AG04450 (cell line): Measurements from ENCODE around the gene AOC1. TPM values are rescaled to one million over a fixed set of nuclear protein-coding genes. Genes with fewer than 3 reads are reported as not detected.

Experiments used
- CTCF ChIA-PET: fragments of 300-600, 350-600 bp; formaldehyde crosslinking; extraction: SDS; loops from one replicate; lab custom pipeline; 2022; ENCODE audit warnings: antibody characterized with exemption, inconsistent platforms; lab: Charles Lee
- POLR2A ChIA-PET: fragments of 350-600 bp; formaldehyde crosslinking; extraction: SDS; loops from one replicate; lab custom pipeline; 2021; ENCODE audit warnings: antibody characterized with exemption, inconsistent platforms; lab: Yijun Ruan, JAX
- DNase-seq: peaks from one replicate; pipeline ENCODE4 v3.0.0-alpha.2; 2011; ENCODE audit warnings: low read depth, low spot score
- H3K27ac ChIP-seq: one replicate; pipeline ENCODE4 v1.5.1; 2012; ENCODE audit warnings: low read depth, low read length, control low read depth
- H3K27me3 ChIP-seq: one replicate; pipeline ENCODE4 v1.6.0; 2012; ENCODE audit warnings: low read length; ENCODE audit not compliant: control insufficient read depth, insufficient read depth
- H3K4me3 ChIP-seq: 2 replicates; pipeline ENCODE4 v1.5.1; 2011; ENCODE audit warnings: mild to moderate bottlenecking, low read depth, low read length, control low read depth
- H3K9me3 ChIP-seq: 2 replicates; pipeline ENCODE4 v1.5.1; 2012; ENCODE audit warnings: low read length; ENCODE audit not compliant: control insufficient read depth, insufficient read depth
- CTCF ChIP-seq: IDR thresholded peaks from 2 replicates; pipeline ENCODE4 v1.5.1; 2011; ENCODE audit warnings: low read depth, low read length, control low read depth, inconsistent platforms
- polyA plus RNA-seq: library from polyadenylated mRNA; depleted of rRNA; stranded (reverse); fragments of >200 nt; gene quantifications from 2 replicates; pipeline ENCODE4 v1.2.3, GENCODE V29; 2011

The AOC1 gene
- polyA plus RNA-seq, 1 experiment = not detected

- Histone ChIP-seq H3K27me3 (peaks cover 3% of the 10 kb centered on the region), H3K9me3 (peaks cover 2% of the 10 kb centered on the region; the same call in 1 of the 2 replicates), H3K4me3 (no peak overlapping the region), H3K27ac (no peak overlapping the region)
- POLR2A ChIA-PET = no interaction called here
- CTCF ChIA-PET = interaction anchor here (0.8 kb wide), 1 partner anchor 44 kb away, joined by 3 read pairs; no protein-coding TSS in a partner anchor
- no peak for TF ChIP-seq CTCF
- no peak for DNase-seq
Measured at GRCh38 chr7:150854066-150855000, 2.0 kb downstream of the AOC1 start.

- TF ChIP-seq CTCF = no peak
- POLR2A ChIA-PET = no interaction called here
- CTCF ChIA-PET = interaction anchor here (0.8 kb wide), 1 partner anchor 43 kb away, joined by 3 read pairs; no protein-coding TSS in a partner anchor
Measured at GRCh38 chr7:150855046-150855445, 2.7 kb downstream of the AOC1 start.

GRCh38 chr7:150855476-150856302, 3.4 kb downstream of the AOC1 start:
- H3K27me3 ChIP-seq = peaks cover 6% of the 10 kb centered on the region
- CTCF ChIA-PET = interaction anchor here (1.9 kb wide), 1 partner anchor 21 kb away, joined by 5 read pairs; no protein-coding TSS in a partner anchor

More at GRCh38 chr7:150855046-150855445, 2.7 kb downstream of the AOC1 start:
- Histone ChIP-seq H3K27ac (no peak overlapping the region), H3K4me3 (no peak overlapping the region), H3K9me3 (peaks cover 2% of the 10 kb centered on the region; the same call in 1 of the 2 replicates), H3K27me3 (peaks cover 3% of the 10 kb centered on the region)
- no peak for DNase-seq

More at GRCh38 chr7:150855476-150856302, 3.4 kb downstream of the AOC1 start:
- H3K27ac ChIP-seq = no peak overlapping the region
- POLR2A ChIA-PET = no interaction called here
- TF ChIP-seq CTCF = no peak
- DNase-seq = no peak
- no peak overlapping the region for H3K4me3 ChIP-seq
- H3K9me3 ChIP-seq = peaks cover 2% of the 10 kb centered on the region; the same call in 1 of the 2 replicates
